Daoy (cell line): Measurements from ENCODE around the gene SFTA2. TPM values are rescaled to one million over a fixed set of nuclear protein-coding genes. Genes with fewer than 3 reads are reported as not detected.
"Not testable (repeated sequence)": the region's sequence is repeated elsewhere in the genome, so short reads cannot be mapped to it uniquely, and the experiment has no call there.

Source experiments
- DNase-seq: peaks from one replicate; pipeline ENCODE4 v3.0.0-alpha.2; 2015; ENCODE audit warnings: low read depth
- total RNA-seq: library from RNA; depleted of rRNA; stranded (reverse); fragments of >200 nt; shearing (Covaris generic); gene quantifications from 2 replicates; pipeline ENCODE4 v1.2.3, GENCODE V29; 2014

Gene SFTA2
- total RNA-seq, 1 experiment from 2014 or later: not detected

GRCh38 chr6:30912746-30913520 is 19.0 kb downstream of the SFTA2 start:
- DNase-seq: no peak

DNA sequence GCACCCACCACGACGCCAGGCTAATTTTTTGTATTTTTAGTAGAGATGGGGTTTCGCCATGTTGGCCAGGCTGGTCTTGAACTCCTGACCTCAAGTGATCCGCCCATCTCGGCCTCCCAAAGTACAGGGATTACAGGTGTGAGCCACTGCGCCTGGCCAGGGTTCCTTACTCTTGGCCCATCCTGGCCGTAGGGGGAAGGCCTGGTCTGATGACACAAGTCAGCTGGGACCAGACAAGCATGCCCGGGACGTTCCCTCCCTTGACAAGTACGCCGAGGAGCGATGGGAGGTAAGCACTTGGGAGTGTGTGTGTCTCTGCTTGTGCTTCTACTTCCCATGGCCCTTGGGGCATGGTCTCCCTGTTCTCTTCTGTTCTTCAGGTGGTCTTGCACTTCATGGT is 21.5 kb downstream of the SFTA2 start:
- not testable (repeated sequence) for DNase-seq

- DNase-seq: no peak
Observed at GRCh38 chr6:30908700-30909099, 23.3 kb downstream of the SFTA2 start.

DNA sequence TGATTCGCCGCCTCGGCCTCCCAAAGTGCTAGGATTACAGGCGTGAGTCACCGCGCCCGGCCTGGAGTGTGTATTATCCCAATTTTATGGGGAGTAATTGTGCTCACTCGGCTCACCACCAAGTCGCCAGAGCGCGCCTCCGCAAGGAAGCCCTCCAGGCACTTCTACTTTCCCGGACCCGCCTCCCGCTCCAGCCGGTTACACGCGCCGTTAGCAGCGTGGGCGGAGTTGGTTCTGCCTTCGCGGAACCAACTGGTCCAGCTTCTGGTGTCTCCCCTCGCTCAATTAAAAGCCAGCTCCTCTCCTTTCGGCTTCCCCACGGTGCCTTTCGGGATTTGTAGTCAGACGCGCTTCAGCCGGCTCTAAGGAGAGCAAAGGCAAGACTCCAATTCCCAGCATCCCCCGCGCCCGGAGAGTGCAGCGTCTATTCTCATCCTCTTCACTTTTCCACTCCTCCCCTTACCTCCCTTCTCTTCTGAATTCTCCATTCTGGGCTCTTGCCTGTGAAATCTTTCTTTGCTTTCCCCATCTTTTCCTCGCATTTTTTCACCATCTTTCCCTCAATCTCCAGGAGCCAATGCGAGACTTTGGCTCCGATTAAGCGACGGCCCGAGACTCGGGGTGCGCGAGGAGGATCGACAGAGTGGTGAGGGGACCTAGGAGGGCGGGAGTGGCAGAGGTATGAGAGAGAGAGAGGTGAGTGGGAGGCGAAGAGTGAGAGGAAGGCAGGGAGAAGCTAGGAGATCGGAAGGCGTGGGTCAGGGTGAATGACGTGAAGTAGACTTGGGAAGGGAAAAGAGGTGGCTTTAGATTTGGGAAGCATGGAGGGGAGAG is 24.0 kb downstream of the SFTA2 start, which contains the start of gene GTF2H4:
Gene GTF2H4 (plus strand): TSS at position 450 of the 834 bp plus-strand sequence.
- DNase-seq: peak; percentile 100

- DNase-seq: not testable (repeated sequence)
Observed at GRCh38 chr6:30907290-30907757, 24.6 kb downstream of the SFTA2 start.

DNA sequence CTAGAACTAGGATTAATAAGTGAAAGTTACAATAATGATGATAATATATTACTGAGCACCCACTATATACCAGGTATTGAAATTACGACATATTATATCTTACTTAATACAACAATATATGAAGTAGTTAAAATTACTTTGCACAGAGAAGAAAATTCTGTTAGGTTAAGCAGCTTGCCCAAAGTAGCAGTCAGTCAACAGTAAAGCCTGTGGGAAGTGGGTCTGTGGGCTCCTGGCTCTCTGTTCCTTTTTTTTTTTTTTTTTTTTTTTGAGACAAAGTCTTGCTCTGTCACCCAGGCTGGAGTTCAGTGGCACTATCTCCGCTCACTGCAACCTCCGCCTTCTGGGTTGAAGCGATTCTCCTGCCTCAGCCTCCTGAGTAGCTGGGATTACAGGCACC is 28.7 kb downstream of the SFTA2 start:
- DNase-seq: no peak

DNA sequence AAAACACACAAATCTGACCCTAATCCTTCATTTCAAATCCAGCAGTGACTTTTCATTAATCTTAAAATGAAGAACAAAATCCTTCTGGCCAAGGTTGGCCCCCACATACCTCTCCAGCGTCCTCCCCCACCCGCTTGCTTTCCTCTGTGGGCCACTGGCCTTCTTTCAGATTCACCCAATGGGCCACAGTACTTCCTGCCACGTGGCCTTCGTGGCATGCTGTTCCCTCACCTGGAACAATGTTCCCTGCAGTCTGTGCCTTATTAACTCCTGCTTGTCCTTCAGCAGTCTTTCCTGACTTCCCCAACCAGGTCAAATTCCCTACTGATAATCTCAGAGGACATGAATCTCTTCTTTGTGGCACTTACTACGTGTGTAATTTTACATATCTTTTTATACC is 29.3 kb downstream of the SFTA2 start:
- DNase-seq: no peak

- DNase-seq: not testable (repeated sequence)
Observed at GRCh38 chr6:30902196-30902595, 29.8 kb downstream of the SFTA2 start.

DNA sequence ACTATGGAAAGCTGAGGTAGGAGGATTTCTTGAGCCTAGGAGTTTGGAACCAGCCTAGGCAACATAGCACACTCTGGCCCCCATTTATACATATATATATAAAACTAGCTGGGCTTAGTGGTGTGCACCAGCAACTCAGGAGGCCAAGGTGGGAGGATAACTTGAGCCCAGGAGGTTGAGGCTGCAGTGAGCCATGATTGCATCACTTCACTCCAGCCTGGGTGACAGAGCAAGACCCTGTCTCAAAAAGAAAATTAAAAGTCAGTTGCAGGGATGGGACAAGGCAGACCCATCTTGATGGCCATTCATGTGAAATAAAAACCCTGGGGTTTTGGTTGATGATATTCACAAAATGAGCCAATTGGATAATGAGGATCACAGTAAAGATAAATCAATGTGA is 30.5 kb downstream of the SFTA2 start:
- DNase-seq: no peak

- no peak for DNase-seq
Observed at GRCh38 chr6:30900863-30901417, 31.0 kb downstream of the SFTA2 start.

DNA sequence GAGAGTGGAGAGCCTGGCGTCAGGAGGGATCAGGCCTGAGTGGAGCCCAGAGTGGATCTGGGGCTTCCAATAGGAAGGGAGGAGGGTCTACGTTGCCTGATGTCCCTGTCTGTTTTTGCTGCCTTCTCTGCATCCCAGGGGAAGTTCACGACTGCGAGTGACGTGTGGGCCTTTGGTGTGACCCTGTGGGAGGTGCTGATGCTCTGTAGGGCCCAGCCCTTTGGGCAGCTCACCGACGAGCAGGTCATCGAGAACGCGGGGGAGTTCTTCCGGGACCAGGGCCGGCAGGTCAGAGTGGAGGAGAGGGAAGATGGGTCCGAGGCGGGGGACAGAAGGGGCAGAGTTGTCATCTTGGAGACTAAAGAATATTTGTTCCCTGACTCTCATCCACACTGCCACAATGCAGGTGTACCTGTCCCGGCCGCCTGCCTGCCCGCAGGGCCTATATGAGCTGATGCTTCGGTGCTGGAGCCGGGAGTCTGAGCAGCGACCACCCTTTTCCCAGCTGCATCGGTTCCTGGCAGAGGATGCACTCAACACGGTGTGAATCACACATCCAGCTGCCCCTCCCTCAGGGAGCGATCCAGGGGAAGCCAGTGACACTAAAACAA is 33.1 kb downstream of the SFTA2 start:
- no peak for DNase-seq

GRCh38 chr6:30897882-30898281 is 34.1 kb downstream of the SFTA2 start:
- DNase-seq: no peak

- no peak for DNase-seq
Observed at GRCh38 chr6:30896541-30896940, 35.4 kb downstream of the SFTA2 start.

DNA sequence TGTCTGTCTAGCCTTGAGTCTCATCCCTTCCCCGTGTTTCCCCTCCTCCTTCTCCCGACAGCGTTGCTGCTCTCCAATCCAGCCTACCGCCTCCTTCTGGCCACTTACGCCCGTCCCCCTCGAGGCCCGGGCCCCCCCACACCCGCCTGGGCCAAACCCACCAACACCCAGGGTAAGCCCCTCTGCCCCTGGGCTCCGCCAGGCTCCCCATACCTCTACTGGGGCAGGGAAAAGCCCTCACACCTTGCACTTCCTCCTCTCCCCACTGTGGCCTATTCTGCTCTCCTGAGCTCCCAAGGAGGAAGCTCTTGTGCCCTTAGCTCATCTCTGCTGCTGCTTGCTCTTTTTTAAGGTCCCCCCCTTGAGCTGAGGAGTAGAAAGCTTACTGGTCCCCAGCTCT is 36.6 kb downstream of the SFTA2 start:
- no peak for DNase-seq

DNA sequence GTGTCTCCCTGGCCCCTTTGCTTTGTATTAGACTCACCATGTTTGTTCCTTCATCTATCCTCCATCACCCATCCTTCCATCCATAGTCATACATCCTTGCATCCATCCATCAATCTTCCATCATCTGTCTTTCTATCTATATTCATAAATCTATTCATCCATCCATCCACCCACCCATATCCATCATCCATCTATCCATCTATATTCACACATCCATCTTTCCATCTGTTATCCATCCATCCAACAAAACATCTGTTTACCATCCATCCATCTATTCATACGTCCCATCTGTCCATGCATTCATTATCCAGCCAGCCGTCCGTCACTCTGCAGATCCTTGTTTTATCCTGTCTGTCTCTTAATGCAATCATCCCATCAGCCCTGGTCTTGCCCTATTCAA is 37.0 kb downstream of the SFTA2 start:
- DNase-seq: no peak

- DNase-seq: no peak
Observed at GRCh38 chr6:30894381-30894780, 37.6 kb downstream of the SFTA2 start.

GRCh38 chr6:30893666-30894065 is 38.3 kb downstream of the SFTA2 start:
- DNase-seq: no peak

- DNase-seq: no peak
Observed at GRCh38 chr6:30893001-30893591, 38.9 kb downstream of the SFTA2 start.

- no peak for DNase-seq
Observed at GRCh38 chr6:30891816-30892538, 40.0 kb downstream of the SFTA2 start.

DNA sequence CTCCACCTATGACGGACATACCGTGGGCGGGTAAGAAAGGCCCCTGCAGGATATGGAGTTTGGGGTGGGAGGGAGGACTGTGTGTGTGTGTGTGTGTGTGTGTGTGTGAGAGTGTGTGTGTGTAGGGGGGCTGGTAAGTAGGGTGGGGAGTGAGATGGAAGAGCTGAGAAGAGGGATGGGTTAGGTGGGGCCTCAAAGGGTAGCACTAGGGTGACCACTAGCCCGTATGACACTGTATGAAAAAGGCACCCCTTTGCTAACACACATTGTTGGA is 40.6 kb downstream of the SFTA2 start:
- no peak for DNase-seq
